ENCODE data around the gene VGLL4. TPM values are rescaled to one million over a fixed set of nuclear protein-coding genes. Genes with fewer than 3 reads are reported as not detected.

The VGLL4 gene
- total RNA-seq, 1 experiment from 2014 or later: 46.1 TPM

DNA sequence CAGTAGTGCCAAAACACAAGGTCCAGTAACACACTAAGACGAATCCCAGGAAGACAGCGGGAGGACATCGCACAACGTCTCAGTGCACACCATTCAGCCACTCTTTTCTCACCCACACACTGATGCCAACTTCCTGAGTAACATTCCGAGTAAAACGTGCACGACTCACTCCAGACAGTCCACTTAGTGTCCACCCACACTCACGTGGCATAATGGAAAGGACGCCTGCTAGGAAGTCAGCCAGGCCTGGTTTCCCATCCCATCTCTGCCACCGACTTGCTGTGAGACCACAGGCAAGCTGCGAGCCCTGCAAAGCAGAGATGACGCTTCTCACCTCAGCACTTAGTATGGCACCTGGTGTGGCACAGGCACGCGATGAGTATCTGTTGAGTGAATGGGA lies 36.8 kb upstream of the VGLL4 start:
- no peak for DNase-seq
- Histone ChIP-seq H3K9me3 (no peaks in the 10 kb centered on the region; the same call in 1 of the 2 replicates), H3K4me3 (ENCODE audit: low read depth, low read length) (no peak overlapping the region), H3K36me3 (ENCODE audit: control insufficient read depth, insufficient read depth, low read length) (no peaks in the 10 kb centered on the region; the same call in 1 of the 2 replicates), H3K4me1 (peaks cover 9% of the 10 kb centered on the region; the same call in 1 of the 2 replicates), H3K27me3 (replicated peaks; ENCODE audit: control insufficient read depth, insufficient read depth, low read length) (no peaks in the 10 kb centered on the region)
- BruUV-seq (replicated peaks): no TSS peak
- H3K27ac Mint-ChIP-seq (ENCODE audit: unreplicated experiment): no peak overlapping the region
- CTCF ChIA-PET: no interaction called here
- no peak overlapping the region for H3K4me3 Mint-ChIP-seq (ENCODE audit: unreplicated experiment)
- POLR2A ChIA-PET: no interaction called here
- intact Hi-C loops (cut with micrococcal nuclease; ENCODE audit: unreplicated experiment): no loop called here
- no peaks in the 10 kb centered on the region for H3K27me3 Mint-ChIP-seq (ENCODE audit: insufficient read depth, unreplicated experiment)
- H3K36me3 Mint-ChIP-seq (ENCODE audit: insufficient read depth, unreplicated experiment): peaks cover 25% of the 10 kb centered on the region
- H3K9me3 Mint-ChIP-seq (ENCODE audit: unreplicated experiment): no peaks in the 10 kb centered on the region
- H3K4me1 Mint-ChIP-seq (ENCODE audit: low read depth, unreplicated experiment): no peaks in the 10 kb centered on the region
- TF ChIP-seq CTCF (IDR thresholded peaks at IDR 0.05; ENCODE audit: insufficient read depth in 1 of 2, low read depth in 1 of 2, low read length in 1 of 2, severe bottlenecking in 1 of 2, unreplicated experiment in 1 of 2): no peak

DNA sequence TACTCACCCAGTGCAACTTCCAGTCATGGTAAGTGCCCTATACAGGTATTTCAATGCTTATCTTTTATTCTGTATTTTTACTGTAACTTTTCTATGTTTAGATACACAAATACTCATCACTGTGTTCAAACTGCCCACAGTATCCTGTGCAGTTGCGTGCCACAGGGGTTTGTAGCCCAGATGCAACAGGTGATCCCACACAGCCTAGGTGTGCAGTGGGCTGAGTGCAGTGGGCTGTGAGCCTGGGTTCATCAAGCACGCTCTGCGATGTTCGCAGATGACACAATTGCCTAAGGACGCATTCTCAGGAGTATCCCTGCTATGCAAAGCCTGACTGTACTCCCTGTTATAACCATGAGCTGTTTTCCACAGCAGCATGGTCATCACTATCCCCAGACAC lies 36.2 kb upstream of the VGLL4 start:
- TF ChIP-seq CTCF (IDR thresholded peaks at IDR 0.05; ENCODE audit: insufficient read depth in 1 of 2, low read depth in 1 of 2, low read length in 1 of 2, severe bottlenecking in 1 of 2, unreplicated experiment in 1 of 2): no peak
- DNase-seq: no peak
- POLR2A ChIA-PET: no interaction called here
- Mint-ChIP-seq H3K4me3 (ENCODE audit: unreplicated experiment) (no peak overlapping the region), H3K9me3 (ENCODE audit: unreplicated experiment) (no peaks in the 10 kb centered on the region), H3K27ac (ENCODE audit: unreplicated experiment) (no peak overlapping the region), H3K27me3 (ENCODE audit: insufficient read depth, unreplicated experiment) (no peaks in the 10 kb centered on the region), H3K36me3 (ENCODE audit: insufficient read depth, unreplicated experiment) (peaks cover 24% of the 10 kb centered on the region), H3K4me1 (ENCODE audit: low read depth, unreplicated experiment) (no peaks in the 10 kb centered on the region)
- Histone ChIP-seq H3K27me3 (replicated peaks; ENCODE audit: control insufficient read depth, insufficient read depth, low read length) (no peaks in the 10 kb centered on the region), H3K4me3 (ENCODE audit: low read depth, low read length) (no peak overlapping the region), H3K4me1 (peaks cover 10% of the 10 kb centered on the region; the same call in 1 of the 2 replicates), H3K36me3 (ENCODE audit: control insufficient read depth, insufficient read depth, low read length) (no peaks in the 10 kb centered on the region; the same call in 1 of the 2 replicates), H3K9me3 (no peaks in the 10 kb centered on the region; the same call in 1 of the 2 replicates)
- CTCF ChIA-PET: no interaction called here
- BruUV-seq (replicated peaks): no TSS peak
- intact Hi-C loops (cut with micrococcal nuclease; ENCODE audit: unreplicated experiment): no loop called here

DNA sequence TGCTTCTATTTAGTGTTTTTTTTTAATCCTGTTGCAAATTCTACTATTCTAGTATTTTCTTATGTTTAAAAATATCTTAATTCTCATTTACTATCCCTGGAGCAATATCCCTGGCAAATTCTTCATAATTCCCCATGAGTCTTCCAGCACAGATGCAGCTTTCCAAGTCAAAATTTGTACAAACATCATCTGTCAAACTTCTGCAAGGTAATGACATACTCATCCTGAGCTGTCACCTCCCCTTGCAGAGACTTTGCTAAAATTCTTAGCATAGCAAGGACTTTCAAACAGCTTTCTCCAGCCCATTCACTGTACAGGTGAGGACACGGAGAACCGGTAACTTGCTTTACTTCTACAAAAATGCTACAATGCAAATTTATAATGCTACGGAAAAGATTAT lies 28.6 kb upstream of the VGLL4 start:
- no peak overlapping the region for H3K27ac Mint-ChIP-seq (ENCODE audit: unreplicated experiment)
- peaks cover 25% of the 10 kb centered on the region for H3K4me1 Mint-ChIP-seq (ENCODE audit: low read depth, unreplicated experiment)
- Histone ChIP-seq H3K36me3 (ENCODE audit: control insufficient read depth, insufficient read depth, low read length) (no peaks in the 10 kb centered on the region), H3K4me3 (ENCODE audit: low read depth, low read length) (no peak overlapping the region), H3K9me3 (no peaks in the 10 kb centered on the region; the same call in 1 of the 2 replicates), H3K4me1 (peaks cover 19% of the 10 kb centered on the region; the same call in 1 of the 2 replicates), H3K27me3 (replicated peaks; ENCODE audit: control insufficient read depth, insufficient read depth, low read length) (no peaks in the 10 kb centered on the region; the same call in 1 of the 2 replicates)
- intact Hi-C loops (cut with micrococcal nuclease; ENCODE audit: unreplicated experiment): no loop called here
- H3K27me3 Mint-ChIP-seq (ENCODE audit: insufficient read depth, unreplicated experiment): no peaks in the 10 kb centered on the region
- CTCF ChIA-PET: interaction anchor here (0.9 kb wide), 1 partner anchor 10 kb away, joined by 3 read pairs; no protein-coding TSS in a partner anchor
- no peak for TF ChIP-seq CTCF (IDR thresholded peaks at IDR 0.05; ENCODE audit: insufficient read depth in 1 of 2, low read depth in 1 of 2, low read length in 1 of 2, severe bottlenecking in 1 of 2, unreplicated experiment in 1 of 2)
- POLR2A ChIA-PET: no interaction called here
- no peak overlapping the region for H3K4me3 Mint-ChIP-seq (ENCODE audit: unreplicated experiment)
- H3K9me3 Mint-ChIP-seq (ENCODE audit: unreplicated experiment): no peaks in the 10 kb centered on the region
- BruUV-seq (replicated peaks): no TSS peak
- no peak for DNase-seq
- peaks cover 16% of the 10 kb centered on the region for H3K36me3 Mint-ChIP-seq (ENCODE audit: insufficient read depth, unreplicated experiment)

Data from Caco-2 (cell line).